ENCODE data around the gene CHMP5.

DNA sequence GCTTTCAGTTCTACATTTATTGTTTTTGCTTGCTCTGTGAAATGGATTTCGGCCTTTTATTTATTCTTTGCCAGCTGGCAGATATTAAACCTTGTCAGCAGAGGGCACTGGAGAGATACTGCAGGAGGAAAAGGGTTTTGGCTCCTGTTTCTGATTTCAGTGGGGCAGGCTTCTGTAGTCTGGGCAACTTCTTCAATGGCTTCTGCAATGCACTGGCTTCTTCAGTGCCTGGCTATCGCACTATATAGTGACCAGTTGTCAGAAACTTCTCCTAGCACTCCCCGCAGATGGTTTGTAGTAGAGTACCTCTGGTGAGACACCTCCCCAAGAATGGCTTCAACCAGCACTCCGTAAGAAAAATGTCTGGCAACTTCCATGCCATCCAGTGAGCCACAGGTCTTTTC, 22.2 kb downstream of the CHMP5 start:
- TF ChIP-seq, protein P1, sequence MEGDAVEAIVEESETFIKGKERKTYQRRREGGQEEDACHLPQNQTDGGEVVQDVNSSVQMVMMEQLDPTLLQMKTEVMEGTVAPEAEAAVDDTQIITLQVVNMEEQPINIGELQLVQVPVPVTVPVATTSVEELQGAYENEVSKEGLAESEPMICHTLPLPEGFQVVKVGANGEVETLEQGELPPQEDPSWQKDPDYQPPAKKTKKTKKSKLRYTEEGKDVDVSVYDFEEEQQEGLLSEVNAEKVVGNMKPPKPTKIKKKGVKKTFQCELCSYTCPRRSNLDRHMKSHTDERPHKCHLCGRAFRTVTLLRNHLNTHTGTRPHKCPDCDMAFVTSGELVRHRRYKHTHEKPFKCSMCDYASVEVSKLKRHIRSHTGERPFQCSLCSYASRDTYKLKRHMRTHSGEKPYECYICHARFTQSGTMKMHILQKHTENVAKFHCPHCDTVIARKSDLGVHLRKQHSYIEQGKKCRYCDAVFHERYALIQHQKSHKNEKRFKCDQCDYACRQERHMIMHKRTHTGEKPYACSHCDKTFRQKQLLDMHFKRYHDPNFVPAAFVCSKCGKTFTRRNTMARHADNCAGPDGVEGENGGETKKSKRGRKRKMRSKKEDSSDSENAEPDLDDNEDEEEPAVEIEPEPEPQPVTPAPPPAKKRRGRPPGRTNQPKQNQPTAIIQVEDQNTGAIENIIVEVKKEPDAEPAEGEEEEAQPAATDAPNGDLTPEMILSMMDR (IDR thresholded peaks at IDR 0.05): peak; percentile 46 to 87 (median 76)
- peak in 1 of 2 donors; percentile 10 for TF ChIP-seq POLR2A (IDR thresholded peaks at IDR 0.05)

Measured in Peyer's patch (tissue), 4 donors.